Measurements from ENCODE around the gene USPL1. TPM values are rescaled to one million over a fixed set of nuclear protein-coding genes. Genes with fewer than 3 reads are reported as not detected.

Gene USPL1
- total and polyA plus RNA-seq, 2 of the 13 experiments (the other 11 are each of a cell fraction or from before 2014, with no cell fraction given), result 13.7 to 15.9 TPM

GRCh38 chr13:30617315-30618185, at the start of gene USPL1 (continued):
- TF ChIP-seq SRF (IDR thresholded peaks at IDR 0.05; ENCODE audit: low read depth, low read length), result peak; percentile 80; the same call in 1 of the 2 replicates
- TF ChIP-seq KDM3A (CRISPR knock-in tag; IDR thresholded peaks at IDR 0.05; ENCODE audit: low read depth), result peak; percentile 98
- TF ChIP-seq AHR (CRISPR knock-in tag; IDR thresholded peaks at IDR 0.05), result peak; percentile 89
- no peak for TF ChIP-seq RFX3 (CRISPR knock-in tag; IDR thresholded peaks at IDR 0.05)
- peak; percentile 98 for TF ChIP-seq PHF5A (CRISPR knock-in tag; IDR thresholded peaks at IDR 0.05; ENCODE audit: low read depth, unreplicated experiment)
- peak; percentile 86; the same call in 1 of the 2 replicates for TF ChIP-seq ZNF776 (CRISPR knock-in tag; IDR thresholded peaks at IDR 0.05)
- peak; percentile 89 for TF ChIP-seq ISL2 (CRISPR knock-in tag; IDR thresholded peaks at IDR 0.05)
- TF ChIP-seq DMTF1 (CRISPR knock-in tag; IDR thresholded peaks at IDR 0.05), result peak; percentile 88; the same call in 1 of the 2 replicates
- TF ChIP-seq ZNF432 (CRISPR knock-in tag; IDR thresholded peaks at IDR 0.05; ENCODE audit: borderline replicate concordance), result no peak
- TF ChIP-seq EP300 (IDR thresholded peaks at IDR 0.05; ENCODE audit: low read depth in 2 of 2, low read length in 2 of 2), result peak; percentile 22 to 91; a peak in 3 of 4 replicates
- TF ChIP-seq EP300 (CRISPR knock-in tag; IDR thresholded peaks at IDR 0.05; ENCODE audit: borderline replicate concordance), result peak; percentile 73
- TF ChIP-seq ZBTB49 (CRISPR knock-in tag; IDR thresholded peaks at IDR 0.05; ENCODE audit: borderline replicate concordance), result no peak; the same call in 1 of the 2 replicates
- TF ChIP-seq ZBTB33 (CRISPR knock-in tag; IDR thresholded peaks at IDR 0.05), result peak; percentile 78
- peak; percentile 48 for TF ChIP-seq ZKSCAN1 (IDR thresholded peaks at IDR 0.05; ENCODE audit: low read length)
- TF ChIP-seq ZSCAN5A (CRISPR knock-in tag; IDR thresholded peaks at IDR 0.05; ENCODE audit: borderline replicate concordance), result peak; percentile 99
- peak; percentile 97 for TF ChIP-seq NR2C2 (CRISPR knock-in tag; IDR thresholded peaks at IDR 0.05; ENCODE audit: borderline replicate concordance)
- peak; percentile 86 for TF ChIP-seq CHD2 (IDR thresholded peaks at IDR 0.05; ENCODE audit: low read depth, low read length)
- peak; percentile 96; the same call in 1 of the 2 replicates for TF ChIP-seq TIGD3 (CRISPR knock-in tag; IDR thresholded peaks at IDR 0.05; ENCODE audit: borderline replicate concordance)
- no peak for TF ChIP-seq NR3C1 (CRISPR knock-in tag; IDR thresholded peaks at IDR 0.05)
